Activated T-helper 1 cell treated with Interleukin-2 at 50 U/mL for 16 hours (primary cell): Measurements from ENCODE around the gene KIFC1.

Source experiments
- DNase-seq: peaks from one replicate; pipeline ENCODE4 v3.0.0-alpha.2; 2020; ENCODE audit warnings: low read depth

KIFC1 gene

GRCh38 chr6:33411632-33412005, 20.0 kb downstream of the KIFC1 start:
- no peak for DNase-seq

DNA sequence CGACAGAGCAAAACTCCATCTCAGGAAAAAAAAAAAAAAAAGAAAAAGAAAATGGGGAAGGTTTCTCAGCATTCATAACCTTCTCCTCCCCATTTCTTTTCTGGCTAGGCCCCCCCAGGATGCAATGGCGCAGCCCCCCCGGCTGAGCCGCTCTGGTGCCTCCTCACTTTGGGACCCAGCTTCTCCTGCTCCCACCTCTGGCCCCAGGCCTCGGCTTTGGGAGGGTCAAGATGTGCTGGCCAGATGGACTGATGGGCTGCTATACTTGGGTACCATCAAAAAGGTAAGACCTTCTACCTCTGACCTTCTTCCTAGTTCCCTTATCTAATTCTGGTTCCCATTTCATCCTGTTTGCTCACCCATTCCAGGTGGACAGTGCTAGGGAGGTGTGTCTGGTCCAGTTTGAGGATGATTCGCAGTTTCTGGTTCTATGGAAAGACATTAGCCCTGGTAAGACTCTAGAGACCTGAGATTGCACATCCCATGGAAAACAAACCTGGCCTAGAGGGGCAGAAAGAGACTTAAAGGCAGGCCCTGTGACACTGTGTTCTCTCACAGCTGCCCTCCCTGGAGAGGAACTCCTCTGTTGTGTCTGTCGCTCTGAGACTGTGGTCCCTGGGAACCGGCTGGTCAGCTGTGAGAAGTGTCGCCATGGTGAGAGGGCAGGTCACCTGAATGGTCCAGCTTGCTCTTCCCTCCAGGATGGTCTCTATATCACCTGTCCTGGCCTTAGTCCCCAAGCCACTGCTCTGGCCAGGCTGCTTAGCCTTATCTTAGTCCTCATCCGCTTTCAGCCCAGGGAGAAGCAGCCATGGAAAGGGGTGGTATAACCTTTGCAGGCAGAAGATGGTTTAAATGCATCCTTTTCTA, 20.8 kb downstream of the KIFC1 start:
- no peak for DNase-seq

GRCh38 chr6:33413241-33414120, 21.9 kb downstream of the KIFC1 start:
- DNase-seq = no peak

GRCh38 chr6:33414592-33415271, 23.1 kb downstream of the KIFC1 start:
- no peak for DNase-seq

DNA sequence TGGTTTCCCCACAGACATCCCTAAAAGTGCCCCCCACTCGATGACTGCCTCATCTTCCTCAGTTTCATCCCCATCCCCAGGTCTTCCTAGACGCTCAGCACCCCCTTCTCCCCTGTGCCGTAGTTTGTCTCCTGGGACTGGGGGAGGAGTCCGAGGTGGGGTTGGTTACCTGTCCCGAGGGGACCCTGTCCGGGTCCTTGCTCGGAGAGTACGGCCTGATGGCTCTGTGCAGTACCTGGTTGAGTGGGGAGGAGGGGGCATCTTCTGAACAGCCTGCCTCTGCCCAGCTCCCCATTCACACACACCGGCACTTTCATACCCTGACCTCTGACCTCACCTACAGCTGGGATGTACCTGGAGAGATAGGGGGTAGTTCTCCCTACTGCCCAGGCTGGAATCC, 24.2 kb downstream of the KIFC1 start:
- DNase-seq = no peak

DNA sequence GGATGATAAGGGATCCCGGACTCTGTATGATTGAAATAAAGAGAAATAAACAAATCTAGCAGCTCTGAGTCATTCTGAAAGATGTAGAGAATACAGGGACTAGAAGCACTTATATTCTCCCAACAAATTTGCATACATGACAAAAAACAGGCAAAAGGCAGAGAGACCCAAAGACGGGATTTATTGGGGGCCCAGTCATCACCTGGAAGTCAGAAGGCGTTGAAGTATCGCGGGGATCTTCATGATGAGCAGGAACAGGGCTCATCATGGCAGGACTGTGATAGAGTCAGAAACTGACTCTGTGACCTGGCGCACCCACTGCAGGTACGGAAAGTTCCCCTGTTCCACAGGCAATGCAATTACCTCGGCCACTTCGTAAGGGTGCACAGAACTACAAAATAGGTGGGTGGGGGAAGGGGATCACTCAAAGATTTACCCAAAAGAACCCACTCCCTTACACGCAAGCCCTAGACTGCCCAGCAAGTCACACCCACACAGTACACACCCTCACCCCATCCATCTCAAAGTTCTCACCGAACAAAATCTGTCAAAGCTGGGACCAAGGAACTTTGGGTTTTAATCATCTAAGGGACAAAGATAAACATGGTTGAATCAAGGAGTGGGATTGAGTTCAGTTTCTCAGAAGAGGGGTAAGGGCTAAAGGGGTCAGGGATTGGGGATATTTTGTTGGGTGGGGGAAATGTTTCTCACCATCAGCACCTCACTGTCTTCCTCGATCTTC, 24.9 kb downstream of the KIFC1 start:
- DNase-seq = no peak

- no peak for DNase-seq
Observed at GRCh38 chr6:33417128-33417902, 25.7 kb downstream of the KIFC1 start.

DNA sequence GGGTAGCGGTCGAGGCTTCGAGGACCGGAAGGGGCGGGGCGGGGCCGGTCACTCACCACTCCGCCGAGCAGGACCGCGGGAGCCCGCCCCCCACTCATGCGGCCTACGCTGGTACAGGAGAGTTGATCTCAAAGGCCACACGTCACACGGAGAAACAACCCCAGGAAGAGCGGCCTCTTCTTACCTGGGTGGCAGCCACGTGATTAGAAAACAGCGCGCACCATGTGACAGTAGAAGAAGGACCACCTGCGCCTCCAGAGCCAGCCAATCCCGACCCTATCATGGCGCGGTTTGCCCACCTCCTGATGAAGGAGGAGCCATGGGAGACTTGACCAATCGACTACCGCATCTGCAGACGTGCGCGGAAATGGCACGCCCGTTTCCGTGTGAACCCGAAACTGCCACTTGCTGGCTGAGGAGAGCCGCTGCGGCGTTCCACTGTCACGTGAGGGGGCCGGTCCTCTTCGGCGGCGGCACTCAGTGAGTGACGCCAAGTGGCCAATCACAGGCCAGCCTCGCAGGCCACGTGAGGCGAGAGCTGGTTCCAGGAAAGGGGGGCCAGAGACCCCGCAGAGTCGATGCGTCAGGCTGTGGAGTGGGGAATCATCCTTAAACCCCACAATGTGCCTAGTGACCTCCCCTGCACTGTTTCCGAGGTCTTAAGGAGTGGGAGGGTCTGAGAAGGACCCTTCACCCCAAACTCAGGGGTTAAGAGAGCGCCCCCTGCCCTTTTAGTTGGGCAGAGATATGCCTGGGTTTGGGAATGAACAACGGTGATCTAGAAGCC, 26.5 kb downstream of the KIFC1 start, which contains the start of gene CUTA:
TSS of gene CUTA (minus strand) at position 205 of the 787 bp plus-strand sequence. CDS start at position 98, 107 bp downstream.
- peak; percentile 98 for DNase-seq

DNA sequence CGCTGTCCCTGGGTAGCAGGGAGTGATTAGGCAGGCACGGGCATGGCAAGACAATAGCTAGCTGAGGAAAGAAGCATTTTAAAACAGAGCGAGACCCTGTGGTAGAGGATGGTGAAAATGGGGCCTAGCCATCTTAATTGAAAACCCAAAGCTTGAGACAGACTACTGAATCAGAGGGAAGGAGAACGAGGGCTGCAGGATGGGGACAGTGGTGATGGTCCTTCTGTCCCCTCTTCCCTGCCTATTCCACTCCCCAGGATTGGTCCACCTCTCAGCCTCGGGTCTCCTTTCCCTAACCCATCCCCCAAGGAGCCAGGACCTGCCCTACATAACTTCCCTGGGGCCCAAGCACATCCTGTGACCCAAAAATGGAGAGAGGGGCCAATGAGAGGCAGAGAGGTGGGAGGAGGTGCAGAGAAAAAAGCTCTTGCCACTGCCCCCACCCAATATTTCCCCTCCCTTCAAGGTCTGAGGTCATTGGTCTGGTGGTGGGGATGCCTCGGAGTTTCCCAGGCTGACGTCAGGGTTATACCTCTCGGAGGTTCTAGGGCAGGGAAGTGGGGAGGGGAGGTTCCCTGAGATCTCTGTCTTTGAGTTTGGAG, 27.2 kb downstream of the KIFC1 start:
- DNase-seq = no peak

- no peak for DNase-seq
Observed at GRCh38 chr6:33419580-33420490, 28.2 kb downstream of the KIFC1 start, which contains the start of gene SYNGAP1. Gene SYNGAP1 (plus strand): TSS chr6:33420065. CDS start chr6:33420265, 200 bp downstream.

GRCh38 chr6:33420491-33421343, 29.1 kb downstream of the KIFC1 start:
- DNase-seq = no peak

GRCh38 chr6:33421344-33421643, 29.7 kb downstream of the KIFC1 start:
- no peak for DNase-seq

- DNase-seq = no peak
Observed at GRCh38 chr6:33423777-33424176, 32.2 kb downstream of the KIFC1 start.

DNA sequence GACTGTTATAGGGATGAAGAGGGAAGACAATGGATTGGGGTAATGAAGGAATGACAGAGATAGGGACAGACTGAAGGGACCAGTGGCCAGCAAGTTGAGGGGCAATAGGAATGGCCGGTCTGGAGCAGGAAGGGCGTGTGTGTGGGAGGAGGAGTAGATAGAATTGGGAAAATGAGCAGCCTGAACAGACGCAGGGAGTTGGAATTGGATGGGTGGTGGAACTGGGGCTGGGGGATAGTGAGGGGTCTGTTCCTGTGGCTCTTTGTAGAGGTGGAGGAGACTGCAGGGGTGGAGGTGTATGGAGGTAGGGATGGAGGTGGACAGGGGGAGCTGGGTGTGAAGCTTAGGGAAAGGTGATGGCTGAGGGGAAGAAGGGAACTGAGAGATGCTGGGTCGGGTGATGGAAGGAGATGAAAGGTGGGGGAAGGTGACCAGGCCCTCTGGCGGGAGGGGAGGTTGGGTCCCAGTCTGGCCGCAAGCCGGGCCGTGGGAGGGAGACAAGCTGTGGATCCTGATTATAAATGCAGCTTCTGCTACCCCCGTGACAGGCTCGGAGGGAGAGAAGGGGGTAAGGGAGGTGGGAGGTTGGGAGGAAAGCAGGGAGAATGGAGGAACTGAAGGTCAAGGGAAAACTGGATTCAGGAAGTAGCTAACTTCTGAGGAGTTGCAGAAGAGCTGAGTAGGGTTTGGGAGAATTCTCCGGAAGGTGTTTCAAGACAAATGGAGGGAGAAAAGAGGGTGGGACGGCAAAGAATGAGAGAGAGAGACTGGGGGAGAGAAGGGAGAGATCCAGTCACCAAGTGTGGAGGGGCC, 33.4 kb downstream of the KIFC1 start:
- DNase-seq = no peak

- peak; percentile 69 for DNase-seq
Observed at GRCh38 chr6:33425668-33426577, 34.3 kb downstream of the KIFC1 start.
